Hematopoietic multipotent progenitor cell treated with erythropoietin and hydrocortisone succinate and interleukin-3 and kit ligand, for 17 days (in vitro differentiated cells): ENCODE measurements around the gene TNFSF12.

Experiments
- DNase-seq: peaks from one replicate; pipeline ENCODE4 v3.0.0-alpha.2; 2015; ENCODE audit warnings: low spot score

The TNFSF12 gene, protein sequence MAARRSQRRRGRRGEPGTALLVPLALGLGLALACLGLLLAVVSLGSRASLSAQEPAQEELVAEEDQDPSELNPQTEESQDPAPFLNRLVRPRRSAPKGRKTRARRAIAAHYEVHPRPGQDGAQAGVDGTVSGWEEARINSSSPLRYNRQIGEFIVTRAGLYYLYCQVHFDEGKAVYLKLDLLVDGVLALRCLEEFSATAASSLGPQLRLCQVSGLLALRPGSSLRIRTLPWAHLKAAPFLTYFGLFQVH

DNA sequence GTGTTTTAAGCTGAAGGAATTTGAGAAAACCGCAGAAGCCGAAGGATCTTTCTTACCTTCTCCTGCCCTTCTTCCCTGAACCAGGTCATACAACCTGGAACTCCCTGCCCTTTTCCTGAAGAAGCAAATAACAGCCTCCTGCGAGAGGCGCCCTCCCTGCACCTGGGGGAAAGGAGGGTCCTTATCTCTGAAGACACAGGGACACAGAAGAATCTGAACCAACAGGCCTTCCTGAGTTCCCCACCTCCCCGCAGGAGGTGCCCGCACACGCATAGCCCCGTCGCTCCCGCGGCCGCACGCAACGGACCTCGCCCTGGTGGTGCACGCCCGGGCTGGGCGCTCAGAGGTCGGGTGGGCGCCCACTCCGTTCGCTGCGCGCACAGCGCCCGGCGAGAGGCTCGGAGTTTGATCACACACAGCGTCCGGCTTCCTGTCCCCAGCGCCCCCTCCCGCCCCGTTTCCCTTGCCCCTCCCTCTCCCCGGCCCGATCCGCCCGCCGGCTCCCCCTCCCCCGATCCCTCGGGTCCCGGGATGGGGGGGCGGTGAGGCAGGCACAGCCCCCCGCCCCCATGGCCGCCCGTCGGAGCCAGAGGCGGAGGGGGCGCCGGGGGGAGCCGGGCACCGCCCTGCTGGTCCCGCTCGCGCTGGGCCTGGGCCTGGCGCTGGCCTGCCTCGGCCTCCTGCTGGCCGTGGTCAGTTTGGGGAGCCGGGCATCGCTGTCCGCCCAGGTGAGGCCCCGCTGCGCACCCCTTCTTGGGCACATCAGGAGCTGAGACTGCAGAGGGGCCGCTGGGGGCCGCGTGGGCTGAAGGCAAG lies at the start of gene TNFSF12:
Gene TNFSF12 (plus strand): TSS at position 474 of the 816 bp plus-strand sequence. CDS start 96 bp downstream, at position 570.
- DNase-seq: no peak

DNA sequence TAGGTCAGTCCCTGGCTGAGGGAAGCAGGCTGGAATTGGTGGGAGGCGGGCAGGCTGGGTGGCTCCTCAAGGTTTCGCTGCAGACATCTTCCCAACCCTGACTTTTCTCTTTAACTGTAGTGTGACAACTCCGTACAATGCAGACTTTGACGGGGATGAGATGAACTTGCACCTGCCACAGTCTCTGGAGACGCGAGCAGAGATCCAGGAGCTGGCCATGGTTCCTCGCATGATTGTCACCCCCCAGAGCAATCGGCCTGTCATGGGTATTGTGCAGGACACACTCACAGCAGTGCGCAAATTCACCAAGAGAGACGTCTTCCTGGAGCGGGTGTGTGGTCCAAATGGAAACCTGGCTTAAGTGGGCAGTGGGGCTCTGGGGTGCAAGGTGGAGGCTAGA lies 49.7 kb upstream of the TNFSF12 start:
- no peak for DNase-seq

DNA sequence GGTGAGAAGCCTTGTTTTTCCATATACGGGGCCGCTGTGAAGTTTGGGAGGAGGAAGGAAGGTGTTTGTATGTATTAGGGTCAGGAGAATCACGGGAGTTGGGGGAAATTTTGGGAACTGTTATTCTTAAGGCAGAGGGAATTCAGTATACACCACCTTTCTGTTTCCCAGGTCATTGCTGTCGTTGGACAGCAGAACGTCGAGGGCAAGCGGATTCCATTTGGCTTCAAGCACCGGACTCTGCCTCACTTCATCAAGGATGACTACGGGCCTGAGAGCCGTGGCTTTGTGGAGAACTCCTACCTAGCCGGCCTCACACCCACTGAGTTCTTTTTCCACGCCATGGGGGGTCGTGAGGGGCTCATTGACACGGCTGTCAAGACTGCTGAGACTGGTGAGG lies 47.1 kb upstream of the TNFSF12 start:
- DNase-seq: no peak

DNA sequence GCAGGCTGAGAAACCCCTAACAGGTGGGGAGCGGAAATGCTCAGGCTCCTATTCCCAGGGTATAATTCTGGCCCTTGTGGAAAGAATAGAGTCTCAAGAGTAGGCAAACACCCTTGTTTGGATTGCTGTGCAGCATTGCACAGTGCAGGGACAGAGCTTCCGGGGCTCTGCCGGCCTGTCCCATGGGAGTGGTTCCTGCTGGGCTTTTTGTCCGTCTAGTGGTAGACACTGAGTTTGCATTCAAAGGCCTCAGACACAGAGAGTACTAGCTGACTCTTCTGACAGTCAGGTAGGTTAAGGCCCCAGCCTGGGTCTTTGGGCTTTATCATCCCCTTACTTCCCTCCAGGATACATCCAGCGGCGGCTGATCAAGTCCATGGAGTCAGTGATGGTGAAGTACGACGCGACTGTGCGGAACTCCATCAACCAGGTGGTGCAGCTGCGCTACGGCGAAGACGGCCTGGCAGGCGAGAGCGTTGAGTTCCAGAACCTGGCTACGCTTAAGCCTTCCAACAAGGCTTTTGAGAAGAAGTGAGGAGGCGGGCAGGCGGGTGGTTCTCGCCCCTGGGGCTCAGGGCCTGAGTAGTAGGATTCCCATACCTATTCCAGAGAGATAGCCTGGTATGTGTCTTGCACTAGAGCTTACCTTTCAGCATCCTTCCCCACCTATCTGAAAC lies 46.5 kb upstream of the TNFSF12 start:
- no peak for DNase-seq

DNA sequence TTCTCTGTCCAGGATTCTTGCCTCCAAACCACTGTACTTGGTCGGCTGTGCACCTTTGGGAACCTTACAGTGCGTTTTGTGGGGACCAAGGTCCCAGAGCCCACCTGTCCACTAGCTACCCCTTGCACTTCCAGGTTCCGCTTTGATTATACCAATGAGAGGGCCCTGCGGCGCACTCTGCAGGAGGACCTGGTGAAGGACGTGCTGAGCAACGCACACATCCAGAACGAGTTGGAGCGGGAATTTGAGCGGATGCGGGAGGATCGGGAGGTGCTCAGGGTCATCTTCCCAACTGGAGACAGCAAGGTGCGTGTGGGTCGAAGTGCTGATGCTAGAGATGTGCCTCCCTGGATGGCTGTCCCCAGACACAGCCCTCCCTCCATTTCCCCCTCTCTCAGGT lies 45.9 kb upstream of the TNFSF12 start:
- DNase-seq: no peak

DNA sequence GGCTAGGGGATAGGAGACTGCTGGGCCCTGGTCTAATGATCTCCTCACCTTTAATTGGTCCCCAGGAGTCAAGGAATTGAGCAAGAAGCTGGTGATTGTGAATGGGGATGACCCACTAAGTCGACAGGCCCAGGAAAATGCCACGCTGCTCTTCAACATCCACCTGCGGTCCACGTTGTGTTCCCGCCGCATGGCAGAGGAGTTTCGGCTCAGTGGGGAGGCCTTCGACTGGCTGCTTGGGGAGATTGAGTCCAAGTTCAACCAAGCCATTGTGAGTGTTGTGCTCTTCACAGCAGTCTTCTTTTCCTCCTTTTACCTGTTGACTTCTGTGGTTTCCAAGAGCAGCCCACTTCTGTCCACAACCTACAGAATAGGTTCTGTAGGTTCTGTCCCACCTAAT lies 45.3 kb upstream of the TNFSF12 start:
- DNase-seq: no peak

DNA sequence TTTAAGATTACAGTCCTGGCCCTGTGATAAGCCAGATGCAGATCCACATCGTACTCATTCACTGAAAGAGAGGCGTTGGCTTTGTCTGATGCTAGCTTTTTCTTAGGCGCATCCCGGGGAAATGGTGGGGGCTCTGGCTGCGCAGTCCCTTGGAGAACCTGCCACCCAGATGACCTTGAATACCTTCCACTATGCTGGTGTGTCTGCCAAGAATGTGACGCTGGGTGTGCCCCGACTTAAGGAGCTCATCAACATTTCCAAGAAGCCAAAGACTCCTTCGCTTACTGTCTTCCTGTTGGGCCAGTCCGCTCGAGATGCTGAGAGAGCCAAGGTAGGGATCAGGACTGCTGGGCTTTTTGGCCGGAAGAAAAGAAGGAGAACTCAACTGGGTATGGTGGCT lies 40.7 kb upstream of the TNFSF12 start:
- no peak for DNase-seq

DNA sequence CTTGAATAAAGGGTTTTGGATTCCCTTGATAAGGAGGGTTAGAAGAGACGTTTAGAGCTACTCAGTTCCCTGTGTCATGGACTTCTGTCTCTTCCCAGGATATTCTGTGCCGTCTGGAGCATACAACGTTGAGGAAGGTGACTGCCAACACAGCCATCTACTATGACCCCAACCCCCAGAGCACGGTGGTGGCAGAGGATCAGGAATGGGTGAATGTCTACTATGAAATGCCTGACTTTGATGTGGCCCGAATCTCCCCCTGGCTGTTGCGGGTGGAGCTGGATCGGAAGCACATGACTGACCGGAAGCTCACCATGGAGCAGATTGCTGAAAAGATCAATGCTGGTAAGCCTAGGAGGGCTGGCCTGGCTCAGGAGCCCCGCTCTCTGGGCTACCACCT lies 40.0 kb upstream of the TNFSF12 start:
- no peak for DNase-seq

DNA sequence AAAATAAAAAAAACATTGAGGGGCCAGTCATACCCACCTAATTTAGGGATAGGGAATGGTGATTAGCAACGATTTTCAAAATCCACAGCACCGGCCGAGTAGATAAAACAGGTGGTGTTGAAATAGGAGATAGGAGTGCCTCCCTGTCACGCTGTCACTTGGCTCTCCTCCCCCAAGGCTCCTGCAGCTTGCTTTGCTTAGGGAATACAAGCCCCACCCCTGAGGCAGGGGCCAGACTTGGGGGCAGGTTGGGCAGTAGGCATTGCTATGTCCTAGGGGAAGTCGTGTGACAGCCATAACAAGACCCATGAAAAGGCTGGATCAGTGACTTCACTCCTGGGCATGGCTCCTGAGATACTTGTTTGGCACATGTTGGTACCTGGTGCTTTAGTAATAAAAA lies 38.9 kb upstream of the TNFSF12 start:
- DNase-seq: no peak

DNA sequence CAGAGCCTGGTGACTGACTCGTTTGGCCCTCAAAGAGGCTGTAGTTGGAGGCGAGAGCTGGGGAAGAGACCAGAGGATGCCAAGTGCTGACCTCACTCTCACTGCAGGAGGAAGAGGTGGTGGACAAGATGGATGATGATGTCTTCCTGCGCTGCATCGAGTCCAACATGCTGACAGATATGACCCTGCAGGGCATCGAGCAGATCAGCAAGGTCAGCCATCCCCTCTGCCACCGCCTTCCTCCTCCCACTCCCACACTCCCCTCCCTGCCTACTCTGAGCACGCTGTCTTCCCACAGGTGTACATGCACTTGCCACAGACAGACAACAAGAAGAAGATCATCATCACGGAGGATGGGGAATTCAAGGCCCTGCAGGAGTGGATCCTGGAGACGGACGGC lies 37.8 kb upstream of the TNFSF12 start:
- DNase-seq: no peak

DNA sequence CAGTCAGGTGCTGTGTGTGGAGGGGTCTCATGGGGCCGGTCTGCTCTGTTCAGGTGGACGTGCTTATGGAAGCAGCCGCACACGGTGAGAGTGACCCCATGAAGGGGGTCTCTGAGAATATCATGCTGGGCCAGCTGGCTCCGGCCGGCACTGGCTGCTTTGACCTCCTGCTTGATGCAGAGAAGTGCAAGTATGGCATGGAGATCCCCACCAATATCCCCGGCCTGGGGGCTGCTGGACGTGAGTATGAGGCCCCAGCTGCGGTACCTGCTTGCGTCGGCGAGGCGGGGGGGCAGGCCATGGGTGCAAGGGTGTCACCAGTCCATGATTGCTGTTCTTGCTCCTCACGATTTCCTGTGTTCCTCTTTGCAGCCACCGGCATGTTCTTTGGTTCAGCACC lies 36.8 kb upstream of the TNFSF12 start:
- DNase-seq: no peak

DNA sequence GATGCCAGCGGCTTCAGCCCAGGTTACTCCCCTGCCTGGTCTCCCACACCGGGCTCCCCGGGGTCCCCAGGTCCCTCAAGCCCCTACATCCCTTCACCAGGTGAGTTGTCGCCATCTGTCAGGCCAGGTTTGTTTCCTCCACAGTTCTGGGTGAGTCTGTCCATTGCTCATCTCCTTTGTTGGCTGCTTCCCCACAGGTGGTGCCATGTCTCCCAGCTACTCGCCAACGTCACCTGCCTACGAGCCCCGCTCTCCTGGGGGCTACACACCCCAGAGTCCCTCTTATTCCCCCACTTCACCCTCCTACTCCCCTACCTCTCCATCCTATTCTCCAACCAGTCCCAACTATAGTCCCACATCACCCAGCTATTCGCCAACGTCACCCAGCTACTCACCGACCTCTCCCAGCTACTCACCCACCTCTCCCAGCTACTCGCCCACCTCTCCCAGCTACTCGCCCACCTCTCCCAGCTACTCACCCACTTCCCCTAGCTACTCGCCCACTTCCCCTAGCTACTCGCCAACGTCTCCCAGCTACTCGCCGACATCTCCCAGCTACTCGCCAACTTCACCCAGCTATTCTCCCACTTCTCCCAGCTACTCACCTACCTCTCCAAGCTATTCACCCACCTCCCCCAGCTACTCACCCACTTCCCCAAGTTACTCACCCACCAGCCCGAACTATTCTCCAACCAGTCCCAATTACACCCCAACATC lies 35.9 kb upstream of the TNFSF12 start:
- no peak for DNase-seq

DNA sequence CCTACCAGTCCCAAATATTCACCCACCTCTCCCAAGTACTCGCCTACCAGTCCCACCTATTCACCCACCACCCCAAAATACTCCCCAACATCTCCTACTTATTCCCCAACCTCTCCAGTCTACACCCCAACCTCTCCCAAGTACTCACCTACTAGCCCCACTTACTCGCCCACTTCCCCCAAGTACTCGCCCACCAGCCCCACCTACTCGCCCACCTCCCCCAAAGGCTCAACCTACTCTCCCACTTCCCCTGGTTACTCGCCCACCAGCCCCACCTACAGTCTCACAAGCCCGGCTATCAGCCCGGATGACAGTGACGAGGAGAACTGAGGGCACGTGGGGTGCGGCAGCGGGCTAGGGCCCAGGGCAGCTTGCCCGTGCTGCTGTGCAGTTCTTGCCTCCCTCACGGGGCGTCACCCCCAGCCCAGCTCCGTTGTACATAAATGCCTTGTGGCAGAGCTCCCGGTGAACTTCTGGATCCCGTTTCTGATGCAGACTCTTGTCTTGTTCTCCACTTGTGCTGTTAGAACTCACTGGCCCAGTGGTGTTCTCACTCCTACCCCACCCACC lies 34.9 kb upstream of the TNFSF12 start:
- no peak for DNase-seq

DNA sequence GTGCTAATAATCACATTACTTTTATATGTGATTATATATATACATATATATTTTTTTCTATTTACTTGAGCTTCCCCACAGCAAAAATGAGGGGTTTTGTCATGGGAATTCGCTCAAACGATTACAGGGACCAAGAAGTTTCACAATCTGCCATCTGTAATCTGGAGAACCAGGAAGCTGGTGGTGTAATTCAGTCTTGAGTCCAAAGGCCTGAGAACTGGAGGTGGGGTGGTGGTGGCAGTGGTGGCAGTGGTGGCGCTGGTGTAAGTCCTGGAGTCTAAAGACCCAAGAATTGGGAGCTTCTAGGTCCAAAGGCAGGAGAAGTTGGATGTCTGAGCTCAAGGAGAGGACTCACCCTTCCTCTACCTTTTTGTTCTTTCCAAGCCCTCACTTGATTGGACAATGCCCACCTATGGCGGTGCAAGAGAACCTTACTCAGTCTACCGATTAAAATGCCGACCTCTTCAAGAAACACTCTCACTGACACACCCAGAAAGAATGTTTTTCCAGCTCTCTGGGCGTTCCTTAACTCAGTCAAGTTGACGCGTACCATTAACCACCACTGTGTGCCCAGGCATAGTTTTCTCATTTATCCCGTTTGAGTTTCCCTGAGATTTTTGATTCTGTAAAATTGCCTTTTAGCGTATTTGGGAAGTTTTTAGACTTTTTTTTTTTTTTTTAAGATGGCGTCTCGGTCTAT lies 32.8 kb upstream of the TNFSF12 start:
- DNase-seq: no peak

DNA sequence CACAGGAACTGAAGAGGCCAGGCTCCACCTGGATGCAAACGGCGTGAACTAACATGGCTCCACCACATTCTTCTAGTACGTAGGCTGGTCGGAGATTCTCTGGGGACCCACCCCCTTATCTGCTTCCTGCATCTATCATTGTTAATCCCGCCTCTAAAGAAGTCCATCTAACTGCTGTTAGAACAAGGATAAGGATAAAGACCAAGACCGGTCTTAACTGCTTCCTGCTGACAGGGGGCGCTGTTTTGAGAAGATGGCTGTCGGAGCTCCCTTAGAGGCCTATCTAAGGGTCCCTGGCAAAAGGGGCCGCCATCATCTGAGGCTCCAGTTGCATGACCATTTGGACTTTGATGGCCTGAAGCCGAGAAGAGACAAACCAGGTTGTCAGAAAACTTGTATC lies 25.8 kb upstream of the TNFSF12 start:
- peak; percentile 56 for DNase-seq

DNA sequence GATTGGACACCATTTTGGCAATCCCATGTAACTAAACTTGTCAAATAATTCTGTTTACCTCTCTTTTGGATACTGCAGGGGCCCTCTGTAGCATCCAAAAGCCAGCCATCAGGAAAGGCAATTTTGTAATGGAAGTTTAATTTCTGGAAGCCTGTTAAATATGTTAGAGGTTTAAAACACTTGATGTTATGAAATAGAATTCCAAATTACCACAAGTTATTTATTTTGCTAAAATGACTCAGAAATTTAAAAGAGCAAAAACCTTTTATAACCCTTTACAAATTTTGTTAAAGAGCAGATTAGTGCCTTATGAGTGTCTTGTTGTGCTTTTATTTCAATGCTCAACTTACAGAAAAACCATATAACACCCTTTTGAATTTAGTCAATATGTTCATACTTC lies 20.0 kb upstream of the TNFSF12 start:
- DNase-seq: no peak

DNA sequence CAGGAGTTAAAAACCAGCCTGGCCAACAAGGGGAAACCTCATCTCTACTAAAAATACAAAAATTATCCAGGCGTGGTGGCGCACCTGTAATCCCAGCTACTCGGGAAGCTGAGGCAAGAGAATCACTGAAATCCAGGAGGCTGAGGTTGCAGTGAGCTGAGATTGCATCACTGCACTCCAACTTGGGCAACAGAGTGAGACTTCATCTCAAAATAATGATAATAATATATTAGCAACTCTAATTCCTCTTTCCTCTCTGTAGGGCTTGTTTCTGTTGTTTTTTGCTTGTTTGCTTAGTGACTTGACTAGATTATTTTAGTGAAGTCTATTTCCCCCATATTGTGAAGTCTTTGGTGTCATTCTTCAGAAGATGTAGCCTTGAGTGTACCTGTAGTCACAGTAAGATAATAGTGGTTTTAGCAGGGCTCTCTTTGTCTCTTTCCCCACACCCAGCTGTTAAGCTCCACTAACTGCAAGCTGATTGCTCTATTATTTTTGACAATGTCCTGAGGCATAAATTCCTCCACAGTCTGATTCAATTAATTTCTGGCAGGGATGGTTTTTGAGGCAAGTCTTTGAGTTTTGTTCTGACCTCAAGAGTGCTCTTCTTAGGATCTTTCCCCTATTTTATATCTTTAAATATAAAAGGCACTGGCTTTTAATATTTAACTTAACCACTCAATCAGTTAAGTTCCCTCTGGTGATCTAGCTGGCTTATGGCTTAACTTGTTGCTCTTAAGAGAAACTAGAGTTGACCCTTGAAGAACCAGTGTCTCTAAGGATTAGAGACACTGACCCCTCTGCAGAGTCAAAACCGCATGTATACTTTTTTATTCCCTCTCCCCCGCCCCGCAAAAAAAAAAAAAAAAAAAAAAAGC lies 18.6 kb upstream of the TNFSF12 start:
- no peak for DNase-seq

DNA sequence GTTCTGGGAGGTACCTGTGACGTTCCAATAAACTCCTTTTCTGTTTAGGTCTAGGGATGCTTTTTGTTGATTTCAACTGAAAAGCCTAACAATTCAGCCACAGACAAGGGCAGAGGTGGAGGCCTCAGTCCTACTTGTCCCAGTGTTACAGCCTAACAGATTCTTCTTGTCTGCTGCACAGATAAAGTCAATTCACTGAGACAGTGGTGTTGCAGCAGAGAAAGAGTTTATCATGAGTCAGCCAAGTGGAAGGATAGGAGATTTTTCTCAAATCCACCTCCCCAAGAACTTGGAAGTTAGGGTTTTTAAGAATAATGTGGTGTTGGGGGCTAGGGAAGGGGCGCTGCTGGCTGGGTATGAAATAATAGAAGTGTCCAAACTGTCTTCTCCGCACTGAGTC lies 10.8 kb upstream of the TNFSF12 start:
- no peak for DNase-seq

DNA sequence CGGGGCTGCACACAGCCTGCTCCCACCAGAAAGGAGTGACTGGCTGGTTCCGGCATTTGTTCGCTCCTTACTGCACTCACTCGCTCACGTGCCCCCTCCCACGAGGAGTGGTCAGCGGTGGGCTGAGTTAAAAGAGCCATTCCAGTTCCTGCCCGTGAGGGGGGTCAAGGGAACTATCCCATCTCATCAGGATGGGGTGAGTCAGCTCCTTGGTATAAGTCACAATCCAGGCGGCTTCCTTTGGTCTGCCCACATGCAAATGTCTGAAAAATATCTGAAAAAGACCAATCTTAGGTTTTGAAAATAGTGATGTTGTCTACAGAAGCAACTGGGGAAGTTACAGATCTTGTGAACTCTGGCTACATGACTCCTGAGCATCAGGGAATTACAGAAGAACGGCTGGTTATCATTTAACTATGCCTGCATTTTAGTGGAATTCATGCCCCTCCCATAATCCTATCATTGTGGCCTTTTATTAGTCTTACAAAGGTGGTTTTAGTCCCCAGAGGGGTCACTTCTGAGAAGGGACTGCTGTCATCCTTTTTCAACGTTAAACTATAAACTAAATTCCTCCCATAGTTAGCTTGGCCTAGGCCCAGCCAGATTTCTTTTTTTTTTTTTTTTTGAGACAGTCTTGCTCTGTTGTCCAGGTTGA lies 9.8 kb upstream of the TNFSF12 start:
- no peak for DNase-seq

DNA sequence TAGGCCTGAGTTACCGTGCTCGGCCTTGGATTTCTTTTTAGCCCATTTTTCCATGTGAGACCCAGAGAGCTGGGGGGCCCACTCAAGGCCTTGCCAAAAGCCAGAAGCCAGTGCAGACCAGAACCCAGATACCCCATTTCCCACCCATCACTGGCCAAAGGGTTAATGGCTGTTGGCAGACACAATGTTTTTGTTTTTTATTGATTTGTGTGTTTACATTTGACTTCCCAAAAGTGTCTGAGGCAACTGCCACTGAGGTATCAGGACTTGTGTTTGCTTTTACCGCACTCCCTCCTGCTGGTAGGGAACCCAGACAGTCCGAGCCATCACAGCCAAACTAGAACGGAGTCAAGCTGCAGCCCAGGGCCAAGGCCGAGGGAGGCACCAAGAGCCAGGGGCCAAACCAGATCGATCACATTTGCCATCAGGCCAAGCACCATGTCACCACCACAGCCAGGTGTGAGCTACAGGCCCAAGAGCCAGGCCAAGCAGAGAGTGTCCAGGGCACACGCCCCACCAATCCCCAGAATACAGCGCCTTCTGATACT lies 7.7 kb upstream of the TNFSF12 start:
- DNase-seq: no peak
